HL-60 (cell line): ENCODE data around the gene NPPA.
A peak's percentile ranks its signal among the peaks of the same experiment; 100 is the strongest.

Experiments
- DNase-seq, 2 experiments: peaks; one replicate each; pipeline ENCODE4 v3.0.0-alpha.2; 2010 to 2020; ENCODE audit warnings: low read depth in 1 of 2, low spot score in 1 of 2
- H3K27ac ChIP-seq: fragments of 250-450 bp; sonication (Bioruptor Pico); replicated peaks from 2 replicates; pipeline ENCODE4 v1.5.1; 2020; ENCODE audit warnings: mild to moderate bottlenecking, moderate library complexity
- H3K27me3 ChIP-seq: fragments of 250-450 bp; sonication (Bioruptor Pico); 2 replicates; pipeline ENCODE4 v1.5.1; 2021; ENCODE audit warnings: mild to moderate bottlenecking, moderate library complexity; ENCODE audit not compliant: insufficient read depth, poor library complexity, severe bottlenecking
- H3K4me3 ChIP-seq: replicated peaks from 2 replicates; pipeline ENCODE4 v1.5.1; 2011; ENCODE audit warnings: mild to moderate bottlenecking, control low read depth, low read length; ENCODE audit not compliant: insufficient read depth
- CTCF ChIP-seq: IDR thresholded peaks from one replicate; pipeline ENCODE4 v1.5.1; 2011; ENCODE audit warnings: low read length, control low read depth, inconsistent platforms; ENCODE audit not compliant: insufficient read depth
- GABPA ChIP-seq: IDR thresholded peaks from 2 replicates; pipeline ENCODE4 v1.6.1; 2012; ENCODE audit warnings: low read depth
- POLR2AphosphoS5 ChIP-seq: IDR thresholded peaks from 2 replicates; pipeline ENCODE4 v1.6.1; 2012; ENCODE audit warnings: low read depth
- SPI1 ChIP-seq: IDR thresholded peaks from 2 replicates; pipeline ENCODE4 v1.6.1; 2012; ENCODE audit warnings: low read depth, mild to moderate bottlenecking, borderline replicate concordance
- TF ChIP-seq, protein P1 (sequence below): IDR thresholded peaks from 2 replicates; pipeline ENCODE4 v1.6.1; 2012; ENCODE audit warnings: low read depth; ENCODE audit not compliant: insufficient replicate concordance

NPPA gene

DNA sequence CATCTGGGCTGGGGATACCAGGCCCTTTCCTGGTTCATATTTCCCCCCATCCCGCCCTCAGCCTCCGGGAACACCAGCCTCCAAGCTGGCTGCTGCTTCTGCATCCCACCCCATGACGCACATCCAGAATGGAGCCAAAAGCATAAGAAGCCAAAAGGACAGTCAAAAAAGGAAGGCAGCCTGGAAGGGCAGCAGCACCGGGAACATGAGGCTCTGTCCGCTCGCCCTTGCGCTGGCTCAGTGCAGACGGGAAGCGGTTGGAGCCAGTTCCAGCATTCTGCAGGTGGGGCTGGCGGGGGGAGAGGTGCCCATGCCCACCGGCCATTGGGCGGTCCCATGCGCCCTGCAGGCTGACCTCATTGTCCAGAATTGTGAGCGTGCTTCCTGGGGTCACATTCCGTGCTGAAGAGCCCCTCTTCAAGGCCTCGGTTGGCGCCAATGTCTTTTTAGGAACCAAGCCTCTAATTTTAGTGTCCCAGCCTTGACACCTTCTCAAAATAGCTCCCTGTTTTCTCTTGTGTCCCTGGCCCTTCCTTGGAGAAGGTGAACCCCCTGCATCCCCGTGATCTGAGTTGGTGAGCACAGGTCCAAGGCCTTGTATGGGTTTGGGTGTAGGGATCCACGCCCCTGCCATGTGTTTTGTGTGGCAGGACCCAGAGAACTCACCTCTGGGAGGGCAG is 39.5 kb upstream of the NPPA start:
- Histone ChIP-seq H3K4me3 (no peak overlapping the region), H3K27ac (no peak overlapping the region), H3K27me3 (no peaks in the 10 kb centered on the region)
- TF ChIP-seq CTCF (no peak), POLR2AphosphoS5 (no peak), GABPA (no peak), SPI1 (no peak)
- TF ChIP-seq, protein P1, sequence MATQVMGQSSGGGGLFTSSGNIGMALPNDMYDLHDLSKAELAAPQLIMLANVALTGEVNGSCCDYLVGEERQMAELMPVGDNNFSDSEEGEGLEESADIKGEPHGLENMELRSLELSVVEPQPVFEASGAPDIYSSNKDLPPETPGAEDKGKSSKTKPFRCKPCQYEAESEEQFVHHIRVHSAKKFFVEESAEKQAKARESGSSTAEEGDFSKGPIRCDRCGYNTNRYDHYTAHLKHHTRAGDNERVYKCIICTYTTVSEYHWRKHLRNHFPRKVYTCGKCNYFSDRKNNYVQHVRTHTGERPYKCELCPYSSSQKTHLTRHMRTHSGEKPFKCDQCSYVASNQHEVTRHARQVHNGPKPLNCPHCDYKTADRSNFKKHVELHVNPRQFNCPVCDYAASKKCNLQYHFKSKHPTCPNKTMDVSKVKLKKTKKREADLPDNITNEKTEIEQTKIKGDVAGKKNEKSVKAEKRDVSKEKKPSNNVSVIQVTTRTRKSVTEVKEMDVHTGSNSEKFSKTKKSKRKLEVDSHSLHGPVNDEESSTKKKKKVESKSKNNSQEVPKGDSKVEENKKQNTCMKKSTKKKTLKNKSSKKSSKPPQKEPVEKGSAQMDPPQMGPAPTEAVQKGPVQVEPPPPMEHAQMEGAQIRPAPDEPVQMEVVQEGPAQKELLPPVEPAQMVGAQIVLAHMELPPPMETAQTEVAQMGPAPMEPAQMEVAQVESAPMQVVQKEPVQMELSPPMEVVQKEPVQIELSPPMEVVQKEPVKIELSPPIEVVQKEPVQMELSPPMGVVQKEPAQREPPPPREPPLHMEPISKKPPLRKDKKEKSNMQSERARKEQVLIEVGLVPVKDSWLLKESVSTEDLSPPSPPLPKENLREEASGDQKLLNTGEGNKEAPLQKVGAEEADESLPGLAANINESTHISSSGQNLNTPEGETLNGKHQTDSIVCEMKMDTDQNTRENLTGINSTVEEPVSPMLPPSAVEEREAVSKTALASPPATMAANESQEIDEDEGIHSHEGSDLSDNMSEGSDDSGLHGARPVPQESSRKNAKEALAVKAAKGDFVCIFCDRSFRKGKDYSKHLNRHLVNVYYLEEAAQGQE = no peak
- DNase-seq = no peak

DNA sequence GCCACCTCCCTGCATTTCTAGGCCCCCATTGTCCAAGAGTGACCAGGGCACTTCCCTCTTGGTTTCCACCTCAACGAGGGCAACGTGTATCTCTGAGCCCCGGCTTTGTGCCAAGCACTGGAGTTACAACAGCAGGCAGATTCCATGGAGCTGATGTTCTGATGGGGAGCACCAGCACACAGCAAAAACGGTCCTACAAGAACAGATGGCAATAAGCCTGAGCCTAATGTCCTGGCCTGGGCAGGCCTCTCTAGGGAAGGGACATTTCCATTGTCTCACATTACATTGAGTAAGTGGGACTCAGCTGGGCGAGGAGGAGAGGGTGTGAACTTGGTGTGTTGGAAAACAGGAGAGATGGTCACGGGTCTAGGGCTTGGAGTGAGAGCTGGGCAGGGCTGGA is 38.3 kb upstream of the NPPA start:
- TF ChIP-seq POLR2AphosphoS5 (no peak), GABPA (no peak), SPI1 (no peak), CTCF (no peak)
- TF ChIP-seq, protein P1 = no peak
- Histone ChIP-seq H3K27me3 (no peaks in the 10 kb centered on the region), H3K27ac (no peak overlapping the region), H3K4me3 (no peak overlapping the region)
- DNase-seq = no peak

- Histone ChIP-seq H3K27me3 (no peaks in the 10 kb centered on the region), H3K4me3 (no peak overlapping the region), H3K27ac (no peak overlapping the region)
- DNase-seq = peak in 1 of 2 experiments; percentile 59
- TF ChIP-seq GABPA (no peak), POLR2AphosphoS5 (no peak), SPI1 (0 out of 2 replicates have a peak, but pooled peaks have one; percentile 5), CTCF (no peak)
- TF ChIP-seq, protein P1 = no peak
These were observed 35.4 kb upstream of the NPPA start for GRCh38 chr1:11882814-11883538.
